AG20443 (cell line): ENCODE measurements around the gene OR11G2.
"Not testable (repeated sequence)": the region's sequence is repeated elsewhere in the genome, so short reads cannot be mapped to it uniquely, and the experiment has no call there.

ENCODE experiments used
- DNase-seq: peaks from one replicate; pipeline ENCODE4 v3.0.0; 2012; ENCODE audit warnings: low spot score, mixed read lengths

The OR11G2 gene

GRCh38 chr14:20190596-20190995 lies at the start of gene OR11G2:
Gene OR11G2 (plus strand): TSS chr14:20190896. CDS start chr14:20197438, 6,542 bp downstream.
- no peak for DNase-seq

- DNase-seq: no peak
These were observed 46.8 kb upstream of the OR11G2 start for GRCh38 chr14:20143911-20144310.

GRCh38 chr14:20144820-20145219 lies 45.9 kb upstream of the OR11G2 start:
- no peak for DNase-seq

GRCh38 chr14:20164462-20164861 lies 26.2 kb upstream of the OR11G2 start:
- DNase-seq: no peak

GRCh38 chr14:20167091-20167490 lies 23.6 kb upstream of the OR11G2 start:
- DNase-seq: no peak

GRCh38 chr14:20169852-20170251 lies 20.8 kb upstream of the OR11G2 start:
- DNase-seq: not testable (repeated sequence)

- not testable (repeated sequence) for DNase-seq
These were observed 16.5 kb upstream of the OR11G2 start for GRCh38 chr14:20174205-20174604.

GRCh38 chr14:20176330-20176729 lies 14.4 kb upstream of the OR11G2 start:
- no peak for DNase-seq

- no peak for DNase-seq
These were observed 13.2 kb upstream of the OR11G2 start for GRCh38 chr14:20177433-20177974.

- no peak for DNase-seq
These were observed 11.5 kb upstream of the OR11G2 start for GRCh38 chr14:20179218-20179617.

GRCh38 chr14:20179880-20180279 lies 10.8 kb upstream of the OR11G2 start:
- no peak for DNase-seq

GRCh38 chr14:20180486-20180885 lies 10.2 kb upstream of the OR11G2 start:
- DNase-seq: no peak

- DNase-seq: no peak
These were observed 6.5 kb upstream of the OR11G2 start for GRCh38 chr14:20184181-20184580.

GRCh38 chr14:20191396-20191795 lies 700 bp downstream of the OR11G2 start:
- DNase-seq: no peak

- no peak for DNase-seq
These were observed 3.4 kb downstream of the OR11G2 start for GRCh38 chr14:20194101-20194500.

- not testable (repeated sequence) for DNase-seq
These were observed 4.5 kb downstream of the OR11G2 start for GRCh38 chr14:20195170-20195569.

GRCh38 chr14:20195911-20196310 lies 5.2 kb downstream of the OR11G2 start:
- no peak for DNase-seq

GRCh38 chr14:20197459-20197858 lies 6.8 kb downstream of the OR11G2 start:
- no peak for DNase-seq

- DNase-seq: no peak
These were observed 8.3 kb downstream of the OR11G2 start for GRCh38 chr14:20198991-20199390.

- DNase-seq: no peak
These were observed 14.0 kb downstream of the OR11G2 start for GRCh38 chr14:20204721-20205120.

- DNase-seq: no peak
These were observed 18.9 kb downstream of the OR11G2 start for GRCh38 chr14:20209595-20209994.

GRCh38 chr14:20212406-20212805 lies 21.7 kb downstream of the OR11G2 start:
- not testable (repeated sequence) for DNase-seq

- DNase-seq: no peak
These were observed 24.5 kb downstream of the OR11G2 start for GRCh38 chr14:20215196-20215595.

- DNase-seq: no peak
These were observed 28.3 kb downstream of the OR11G2 start for GRCh38 chr14:20219033-20219432.

- DNase-seq: no peak
These were observed 32.7 kb downstream of the OR11G2 start, which contains the start of gene OR11H6 for GRCh38 chr14:20223410-20223809. Gene OR11H6 (plus strand): TSS chr14:20223710. CDS start chr14:20223710, 0 bp downstream.
